Neuronal stem cell (in vitro differentiated cells): Measurements from ENCODE around the gene SLC35C1.

Experiments used
- DNase-seq: peaks from one replicate; pipeline ENCODE4 v3.0.0-alpha.2; 2013; ENCODE audit warnings: low spot score
- H2AFZ ChIP-seq: one replicate; pipeline ENCODE4 v1.6.1; 2013; ENCODE audit warnings: mild to moderate bottlenecking, low read length, inconsistent platforms
- H2AK5ac ChIP-seq: 2 replicates; pipeline ENCODE4 v1.6.1; 2013; ENCODE audit warnings: low read depth, mild to moderate bottlenecking, inconsistent platforms, low read length, moderate library complexity, mixed read lengths
- H2BK120ac ChIP-seq: 2 replicates; pipeline ENCODE4 v1.6.1; 2013; ENCODE audit warnings: low read depth, mild to moderate bottlenecking, inconsistent platforms, low read length, moderate library complexity, mixed read lengths
- H2BK12ac ChIP-seq: one replicate; pipeline ENCODE4 v1.6.1; 2013; ENCODE audit warnings: low read length, inconsistent platforms
- H2BK15ac ChIP-seq: 2 replicates; pipeline ENCODE4 v1.6.1; 2013; ENCODE audit warnings: mild to moderate bottlenecking, low read length, inconsistent platforms, mixed read lengths
- H2BK5ac ChIP-seq: one replicate; pipeline ENCODE4 v1.6.1; 2013; ENCODE audit warnings: inconsistent platforms, mild to moderate bottlenecking, low read length, moderate library complexity
- H3K14ac ChIP-seq: one replicate; pipeline ENCODE4 v1.6.1; 2013; ENCODE audit warnings: low read length, inconsistent platforms
- H3K18ac ChIP-seq: 2 replicates; pipeline ENCODE4 v1.6.1; 2013; ENCODE audit warnings: low read length, inconsistent platforms
- H3K23ac ChIP-seq: 2 replicates; pipeline ENCODE4 v1.6.1; 2013; ENCODE audit warnings: low read depth, mild to moderate bottlenecking, mixed read lengths, low read length, inconsistent platforms; ENCODE audit not compliant: poor library complexity
- H3K27ac ChIP-seq: replicated peaks from 3 replicates; pipeline ENCODE4 v1.5.1; 2013; ENCODE audit warnings: low read length, inconsistent platforms
- H3K27me3 ChIP-seq, 3 experiments: 2 replicates each; pipeline ENCODE4 v1.6.1; 2013; ENCODE audit warnings: low read length in 3 of 3, mild to moderate bottlenecking in 2 of 3, inconsistent platforms in 1 of 3, low read depth in 1 of 3, mixed read lengths in 1 of 3, moderate library complexity in 1 of 3; ENCODE audit not compliant: control insufficient read depth in 3 of 3, insufficient read depth in 3 of 3
- H3K36me3 ChIP-seq, 2 donors: replicated peaks in 1 of 2; 2 replicates each; pipeline ENCODE4 v1.6.1; 2013; ENCODE audit warnings: low read length in 2 of 2; ENCODE audit not compliant: control insufficient read depth in 2 of 2, insufficient read depth in 2 of 2
- H3K4ac ChIP-seq: 2 replicates; pipeline ENCODE4 v1.6.1; 2013; ENCODE audit warnings: inconsistent platforms, mild to moderate bottlenecking, low read length, moderate library complexity
- H3K4me1 ChIP-seq, 2 donors: 1 replicate in 1 of 2; 2 replicates in 1 of 2; pipeline ENCODE4 v1.6.1; 2013; ENCODE audit warnings: low read length in 2 of 2, low read depth in 1 of 2; ENCODE audit not compliant: control insufficient read depth in 2 of 2, insufficient read depth in 1 of 2
- H3K4me2 ChIP-seq: one replicate; pipeline ENCODE4 v1.6.1; 2013; ENCODE audit warnings: mild to moderate bottlenecking, low read length, inconsistent platforms; ENCODE audit not compliant: insufficient read depth, poor library complexity, severe bottlenecking
- H3K4me3 ChIP-seq, 2 donors: 2 replicates each; pipeline ENCODE4 v1.5.1; 2013; ENCODE audit warnings: low read length in 2 of 2, mild to moderate bottlenecking in 2 of 2, inconsistent platforms in 1 of 2, moderate library complexity in 1 of 2
- H3K79me1 ChIP-seq: one replicate; pipeline ENCODE4 v1.6.1; 2013; ENCODE audit warnings: low read depth, mild to moderate bottlenecking, inconsistent platforms, low read length, moderate library complexity
- H3K9ac ChIP-seq: one replicate; pipeline ENCODE4 v1.6.1; 2013; ENCODE audit warnings: mild to moderate bottlenecking, low read depth, low read length, inconsistent platforms; ENCODE audit not compliant: poor library complexity
- H3K9me3 ChIP-seq, 2 donors: replicated peaks in 1 of 2; 2 replicates each; pipeline versions ENCODE3 to v1.6.1; 2013; ENCODE audit warnings: low read length in 2 of 2, mild to moderate bottlenecking in 2 of 2, inconsistent platforms in 1 of 2, low read depth in 1 of 2, mixed read lengths in 1 of 2, moderate library complexity in 1 of 2; ENCODE audit not compliant: control insufficient read depth in 2 of 2, insufficient read depth in 1 of 2
- H4K8ac ChIP-seq: one replicate; pipeline ENCODE4 v1.6.1; 2013; ENCODE audit warnings: low read depth, mild to moderate bottlenecking, inconsistent platforms, low read length, moderate library complexity
- H4K91ac ChIP-seq: one replicate; pipeline ENCODE4 v1.6.1; 2013; ENCODE audit warnings: low read length, low read depth, mild to moderate bottlenecking, inconsistent platforms; ENCODE audit not compliant: poor library complexity
- WGBS, 2 donors: extraction: QIAGEN DNeasy Blood & Tissue Kit; methylation state at CpG; one replicate each; pipeline ENCODE4 v1.1.7; 2013; ENCODE audit warnings: missing lambda C conversion rate in 2 of 2, mixed read lengths in 1 of 2; ENCODE audit not compliant: insufficient read length in 2 of 2, insufficient replicate concordance in 1 of 2; ENCODE audit errors: extremely low coverage in 2 of 2; 5-methylcytosine and 5-hydroxymethylcytosine counted together

The SLC35C1 gene

DNA sequence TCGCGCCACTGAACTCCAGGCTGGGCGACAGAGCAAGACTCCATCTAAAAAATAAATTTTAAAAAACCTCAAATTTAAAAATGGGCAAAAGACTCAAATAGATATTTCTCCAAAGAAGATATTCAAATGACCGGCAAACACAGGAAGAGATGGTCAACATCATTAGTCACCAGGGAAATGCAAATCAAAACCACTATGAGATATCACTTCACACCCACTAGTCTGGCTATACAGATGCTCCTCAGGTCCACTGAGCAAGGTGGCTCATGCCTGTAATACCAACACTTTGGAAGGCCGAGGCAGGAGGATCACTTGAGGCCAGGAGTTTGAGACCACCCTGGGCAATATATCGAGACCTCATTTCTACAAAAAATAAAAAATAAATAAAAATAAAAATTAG is 43.3 kb upstream of the SLC35C1 start:
- H2AFZ ChIP-seq = no peak overlapping the region
- H3K9ac ChIP-seq = no peak overlapping the region
- H2BK12ac ChIP-seq = no peak overlapping the region
- H3K27me3 ChIP-seq = peaks cover 0 to 8% (median 2%) of the 10 kb centered on the region in 3 experiments
- no peak overlapping the region for H2BK15ac ChIP-seq
- no peak overlapping the region for H4K91ac ChIP-seq
- H3K14ac ChIP-seq = no peak overlapping the region
- H3K27ac ChIP-seq = no peak overlapping the region
- H2AK5ac ChIP-seq = no peak overlapping the region
- no peaks in the 10 kb centered on the region for H3K79me1 ChIP-seq
- WGBS, 2 donors = no CpG with 5 or more reads among the region's 6 CpGs
- H3K36me3 ChIP-seq = no peaks in the 10 kb centered on the region
- no peak overlapping the region for H3K18ac ChIP-seq
- H3K4ac ChIP-seq = no peak overlapping the region
- no peak overlapping the region for H2BK120ac ChIP-seq
- DNase-seq = no peak
- H3K4me1 ChIP-seq = peaks cover 0 to 4% of the 10 kb centered on the region in 2 donors
- H4K8ac ChIP-seq = no peak overlapping the region
- no peak overlapping the region for H2BK5ac ChIP-seq
- H3K4me3 ChIP-seq = no peak overlapping the region
- no peaks in the 10 kb centered on the region for H3K9me3 ChIP-seq
- H3K23ac ChIP-seq = no peak overlapping the region
- H3K4me2 ChIP-seq = no peak overlapping the region

DNA sequence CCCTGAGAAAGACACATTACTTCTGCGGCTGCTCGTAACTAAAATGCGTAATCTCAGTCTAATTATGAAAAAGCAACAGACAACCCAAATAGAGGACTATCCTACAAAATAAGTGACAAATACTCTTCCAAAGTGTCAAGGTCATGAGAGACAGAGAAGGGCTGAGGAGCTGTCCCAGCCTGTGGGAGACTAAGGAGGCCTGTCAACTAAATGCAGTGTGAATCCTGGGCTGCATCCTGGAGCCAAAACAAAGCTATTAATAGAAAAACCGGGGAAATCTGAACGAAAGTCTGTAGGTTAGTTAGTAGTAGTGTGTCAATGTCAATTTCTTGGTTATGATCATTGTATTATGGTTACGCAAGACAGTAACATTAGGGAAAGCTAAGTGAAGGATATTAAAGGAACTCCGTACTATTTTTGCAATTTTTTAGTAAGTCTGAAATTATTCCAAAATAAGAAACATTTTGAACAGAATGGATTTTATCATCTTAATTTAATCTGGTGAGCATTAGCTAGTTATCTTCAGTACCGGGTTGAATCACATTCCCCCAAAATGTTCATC is 39.8 kb upstream of the SLC35C1 start:
- Histone ChIP-seq H2BK120ac (no peak overlapping the region), H3K14ac (no peak overlapping the region), H3K4me2 (no peak overlapping the region), H2AK5ac (no peak overlapping the region), H2BK12ac (no peak overlapping the region), H2BK15ac (no peak overlapping the region), H3K23ac (no peak overlapping the region), H3K27ac (no peak overlapping the region), H3K9ac (no peak overlapping the region), H2AFZ (no peak overlapping the region), H3K9me3 (no peaks in the 10 kb centered on the region), H3K79me1 (no peaks in the 10 kb centered on the region), H3K27me3 (peaks cover 0 to 30% (median 2%) of the 10 kb centered on the region in 3 experiments), H3K4ac (no peak overlapping the region), H3K4me3 (no peak overlapping the region), H3K4me1 (no peaks in the 10 kb centered on the region), H4K91ac (no peak overlapping the region), H4K8ac (no peak overlapping the region), H2BK5ac (no peak overlapping the region), H3K18ac (no peak overlapping the region), H3K36me3 (no peaks in the 10 kb centered on the region)
- DNase-seq = no peak
- WGBS, 2 donors = no CpG with 5 or more reads among the region's 8 CpGs

DNA sequence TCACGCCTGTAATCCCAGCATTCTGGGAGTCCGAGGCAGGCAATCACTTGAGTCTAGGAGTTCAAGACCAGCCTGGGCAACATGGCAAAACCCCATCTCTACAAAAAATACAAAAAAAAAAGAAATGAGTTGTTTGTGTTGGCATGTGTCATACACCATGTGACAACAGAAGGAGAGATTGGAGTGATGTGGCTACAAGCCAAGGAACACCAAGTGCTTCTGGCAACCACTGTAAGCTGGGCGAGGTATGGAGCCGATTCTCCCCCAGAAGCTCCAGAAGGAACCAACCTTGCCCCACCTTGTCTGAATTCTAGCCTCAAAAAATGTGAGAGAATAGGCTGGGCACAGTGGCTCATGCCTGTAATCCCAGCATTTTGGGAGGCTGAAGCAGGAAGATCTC is 39.1 kb upstream of the SLC35C1 start:
- H3K4me3 ChIP-seq = no peak overlapping the region
- H3K14ac ChIP-seq = no peak overlapping the region
- no peak overlapping the region for H3K4ac ChIP-seq
- no peak overlapping the region for H3K23ac ChIP-seq
- no peak overlapping the region for H3K18ac ChIP-seq
- H3K36me3 ChIP-seq = no peaks in the 10 kb centered on the region
- no peak overlapping the region for H3K27ac ChIP-seq
- no peak overlapping the region for H2BK5ac ChIP-seq
- no peak overlapping the region for H2BK120ac ChIP-seq
- H3K9me3 ChIP-seq = no peaks in the 10 kb centered on the region
- DNase-seq = no peak
- no peak overlapping the region for H4K91ac ChIP-seq
- no CpG with 5 or more reads among the region's 4 CpGs for WGBS, 2 donors
- no peak overlapping the region for H4K8ac ChIP-seq
- no peaks in the 10 kb centered on the region for H3K4me1 ChIP-seq
- H2AK5ac ChIP-seq = no peak overlapping the region
- no peaks in the 10 kb centered on the region for H3K79me1 ChIP-seq
- H2BK12ac ChIP-seq = no peak overlapping the region
- peaks cover 0 to 31% (median 2%) of the 10 kb centered on the region in 3 experiments for H3K27me3 ChIP-seq
- H3K9ac ChIP-seq = no peak overlapping the region
- H2AFZ ChIP-seq = no peak overlapping the region
- no peak overlapping the region for H2BK15ac ChIP-seq
- H3K4me2 ChIP-seq = no peak overlapping the region

DNA sequence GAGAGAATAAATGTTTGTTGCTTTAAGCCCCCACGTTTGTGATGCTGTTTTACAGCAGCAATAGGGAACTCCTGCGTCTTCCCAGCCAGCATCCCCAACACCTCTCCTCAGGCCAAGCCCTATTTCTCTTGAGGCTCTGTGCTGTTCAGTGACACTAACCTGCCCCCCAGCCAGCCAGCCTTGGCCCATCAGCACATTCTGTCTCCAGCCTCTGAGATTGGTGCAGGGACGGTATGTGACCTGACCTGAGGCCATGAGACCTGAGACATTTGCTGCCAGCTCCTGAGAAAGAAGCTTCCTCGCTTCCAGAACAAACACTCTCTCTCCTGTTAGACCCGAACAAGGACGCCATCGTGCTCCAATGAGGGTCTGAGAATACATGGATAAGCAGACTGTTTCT is 38.5 kb upstream of the SLC35C1 start:
- Histone ChIP-seq H2BK15ac (no peak overlapping the region), H3K36me3 (no peaks in the 10 kb centered on the region), H4K8ac (no peak overlapping the region), H3K23ac (no peak overlapping the region), H3K79me1 (no peaks in the 10 kb centered on the region), H3K4me3 (no peak overlapping the region), H3K4me1 (no peaks in the 10 kb centered on the region), H2AFZ (no peak overlapping the region), H4K91ac (no peak overlapping the region), H3K14ac (no peak overlapping the region), H3K4me2 (no peak overlapping the region), H3K4ac (no peak overlapping the region), H2BK12ac (no peak overlapping the region), H3K18ac (no peak overlapping the region), H2BK5ac (no peak overlapping the region), H3K9ac (no peak overlapping the region), H3K27ac (no peak overlapping the region), H3K27me3 (peaks cover 0 to 31% (median 2%) of the 10 kb centered on the region in 3 experiments), H3K9me3 (no peaks in the 10 kb centered on the region), H2BK120ac (no peak overlapping the region), H2AK5ac (no peak overlapping the region)
- WGBS, 2 donors = no CpG with 5 or more reads among the region's 7 CpGs
- DNase-seq = no peak
